ENCODE measurements around the gene PSMA4.
A peak's percentile ranks its signal among the peaks of the same experiment; 100 is the strongest.

The PSMA4 gene

DNA sequence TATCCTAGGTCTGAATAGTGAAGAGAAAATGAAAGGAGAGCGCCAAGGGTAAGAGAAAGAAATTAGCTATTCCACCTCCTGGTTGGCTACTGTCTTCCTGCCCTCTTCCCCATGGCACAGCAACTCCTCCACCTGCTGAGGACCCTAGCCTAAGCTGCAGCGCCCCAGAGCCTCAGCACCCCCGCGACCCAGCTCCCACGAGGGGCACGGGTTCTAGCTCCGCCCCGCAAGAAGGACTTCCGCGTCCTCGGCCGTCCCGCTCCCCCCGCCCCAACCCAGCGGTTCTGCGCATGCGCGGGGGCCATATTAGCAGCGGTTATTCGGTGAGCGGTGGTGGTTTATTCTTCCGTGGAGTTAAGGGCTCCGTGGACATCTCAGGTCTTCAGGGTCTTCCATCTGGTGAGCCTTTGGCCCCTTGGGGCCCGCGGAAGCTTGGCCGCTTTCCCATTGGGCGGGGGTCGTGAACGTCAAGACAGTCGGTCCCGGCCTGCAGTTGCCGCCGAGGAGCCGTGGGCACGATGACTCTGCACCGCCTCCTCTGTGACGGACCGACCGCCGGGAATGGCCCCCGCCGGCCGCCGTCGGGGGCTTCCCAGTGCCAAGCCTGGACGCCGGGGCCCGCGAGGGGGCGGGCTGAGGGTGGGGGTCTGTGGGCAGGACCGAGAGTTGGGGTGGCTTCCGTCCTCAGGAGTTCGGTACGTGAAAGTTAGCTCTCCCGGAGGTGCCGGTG lies at the start of gene PSMA4:
TSS of gene PSMA4 (plus strand) at position 304 of the 730 bp plus-strand sequence. CDS start 1,484 bp downstream, outside the sequence.
- H3K36me3 ChIP-seq (ENCODE audit: control insufficient read depth in 2 of 2, insufficient read depth in 1 of 2, low read length in 2 of 2), result peaks cover 32 to 36% of the 10 kb centered on the region in 2 experiments
- no peaks in the 10 kb centered on the region for H3K9me3 ChIP-seq (ENCODE audit: control insufficient read depth, insufficient read depth, low read depth, low read length)
- H3K4me1 ChIP-seq (ENCODE audit: control insufficient read depth, insufficient read depth, low read length), result peaks cover 10% of the 10 kb centered on the region; the same call in 1 of the 2 replicates
- peak within 1 kb of the TSS; percentile 95 for H3K27ac ChIP-seq (ENCODE audit: extremely low read depth, low read depth, low read length)
- CTCF ChIA-PET, result interaction anchor here (0.6 to 1.8 kb wide), 6 partner anchors 9 to 118 kb away, joined by 3 to 5 read pairs (median 4); partner anchors contain the start of gene CHRNA5
- peak within 1 kb of the TSS; percentile 93 for H3K4me3 ChIP-seq (ENCODE audit: low read depth, low read length)
- POLR2A ChIA-PET, result interaction anchor here (0.6 to 3.9 kb wide), 13 partner anchors 10 to 241 kb away, joined by 3 to 78 read pairs (median 7); partner anchors contain the start of genes CHRNA5, HYKK, IREB2 and SKIC8
- TF ChIP-seq, protein P1, sequence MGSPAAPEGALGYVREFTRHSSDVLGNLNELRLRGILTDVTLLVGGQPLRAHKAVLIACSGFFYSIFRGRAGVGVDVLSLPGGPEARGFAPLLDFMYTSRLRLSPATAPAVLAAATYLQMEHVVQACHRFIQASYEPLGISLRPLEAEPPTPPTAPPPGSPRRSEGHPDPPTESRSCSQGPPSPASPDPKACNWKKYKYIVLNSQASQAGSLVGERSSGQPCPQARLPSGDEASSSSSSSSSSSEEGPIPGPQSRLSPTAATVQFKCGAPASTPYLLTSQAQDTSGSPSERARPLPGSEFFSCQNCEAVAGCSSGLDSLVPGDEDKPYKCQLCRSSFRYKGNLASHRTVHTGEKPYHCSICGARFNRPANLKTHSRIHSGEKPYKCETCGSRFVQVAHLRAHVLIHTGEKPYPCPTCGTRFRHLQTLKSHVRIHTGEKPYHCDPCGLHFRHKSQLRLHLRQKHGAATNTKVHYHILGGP (tag by site-specific recombination; IDR thresholded peaks at IDR 0.05), result no peak
- TF ChIP-seq KLF7 (tag by site-specific recombination; IDR thresholded peaks at IDR 0.05; ENCODE audit: borderline replicate concordance) (no peak), ZIC2 (tag by site-specific recombination; IDR thresholded peaks at IDR 0.05) (0 out of 2 replicates have a peak, but pooled peaks have one; percentile 57), ZNF600 (tag by site-specific recombination; IDR thresholded peaks at IDR 0.05) (peak; percentile 44; the same call in 1 of the 2 replicates), ZNF514 (tag by site-specific recombination; IDR thresholded peaks at IDR 0.05) (no peak), ZBTB17 (tag by site-specific recombination; IDR thresholded peaks at IDR 0.05) (peak; percentile 79), SP2 (tag by site-specific recombination; IDR thresholded peaks at IDR 0.05) (peak; percentile 62), ZNF266 (tag by site-specific recombination; IDR thresholded peaks at IDR 0.05; ENCODE audit: low read depth) (no peak), SETDB1 (IDR thresholded peaks at IDR 0.05; ENCODE audit: insufficient read length, low read length) (no peak), ZNF37A (tag by site-specific recombination; IDR thresholded peaks at IDR 0.05) (no peak), ZNF654 (tag by site-specific recombination; IDR thresholded peaks at IDR 0.05; ENCODE audit: low read depth) (no peak), ZNF354C (tag by site-specific recombination; IDR thresholded peaks at IDR 0.05; ENCODE audit: borderline replicate concordance, low read depth) (no peak), KLF16 (tag by site-specific recombination; IDR thresholded peaks at IDR 0.05) (no peak), PRDM1 (tag by site-specific recombination; IDR thresholded peaks at IDR 0.05) (no peak), ZNF785 (tag by site-specific recombination; IDR thresholded peaks at IDR 0.05) (no peak), ZNF112 (tag by site-specific recombination; IDR thresholded peaks at IDR 0.05) (no peak), ZFP37 (tag by site-specific recombination; IDR thresholded peaks at IDR 0.05) (0 out of 2 replicates have a peak, but pooled peaks have one; percentile 53), GLI4 (tag by site-specific recombination; IDR thresholded peaks at IDR 0.05) (no peak), KLF8 (tag by site-specific recombination; IDR thresholded peaks at IDR 0.05) (no peak), ZSCAN30 (tag by site-specific recombination; IDR thresholded peaks at IDR 0.05) (no peak), SCRT1 (tag by site-specific recombination; IDR thresholded peaks at IDR 0.05; ENCODE audit: borderline replicate concordance) (no peak)
- TF ChIP-seq, protein P2, sequence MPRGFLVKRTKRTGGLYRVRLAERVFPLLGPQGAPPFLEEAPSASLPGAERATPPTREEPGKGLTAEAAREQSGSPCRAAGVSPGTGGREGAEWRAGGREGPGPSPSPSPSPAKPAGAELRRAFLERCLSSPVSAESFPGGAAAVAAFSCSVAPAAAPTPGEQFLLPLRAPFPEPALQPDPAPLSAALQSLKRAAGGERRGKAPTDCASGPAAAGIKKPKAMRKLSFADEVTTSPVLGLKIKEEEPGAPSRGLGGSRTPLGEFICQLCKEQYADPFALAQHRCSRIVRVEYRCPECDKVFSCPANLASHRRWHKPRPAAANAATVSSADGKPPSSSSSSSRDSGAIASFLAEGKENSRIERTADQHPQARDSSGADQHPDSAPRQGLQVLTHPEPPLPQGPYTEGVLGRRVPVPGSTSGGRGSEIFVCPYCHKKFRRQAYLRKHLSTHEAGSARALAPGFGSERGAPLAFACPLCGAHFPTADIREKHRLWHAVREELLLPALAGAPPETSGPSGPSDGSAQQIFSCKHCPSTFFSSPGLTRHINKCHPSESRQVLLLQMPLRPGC (tag by site-specific recombination; IDR thresholded peaks at IDR 0.05), result no peak
- TF ChIP-seq, protein P3, sequence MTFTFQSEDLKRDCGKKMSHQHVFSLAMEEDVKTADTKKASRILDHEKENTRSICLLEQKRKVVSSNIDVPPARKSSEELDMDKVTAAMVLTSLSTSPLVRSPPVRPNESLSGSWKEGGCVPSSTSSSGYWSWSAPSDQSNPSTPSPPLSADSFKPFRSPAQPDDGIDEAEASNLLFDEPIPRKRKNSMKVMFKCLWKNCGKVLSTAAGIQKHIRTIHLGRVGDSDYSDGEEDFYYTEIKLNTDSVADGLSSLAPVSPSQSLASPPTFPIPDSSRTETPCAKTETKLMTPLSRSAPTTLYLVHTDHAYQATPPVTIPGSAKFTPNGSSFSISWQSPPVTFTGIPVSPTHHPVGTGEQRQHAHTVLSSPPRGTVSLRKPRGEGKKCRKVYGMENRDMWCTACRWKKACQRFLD (tag by site-specific recombination; IDR thresholded peaks at IDR 0.05), result no peak
- TF ChIP-seq, protein P4, sequence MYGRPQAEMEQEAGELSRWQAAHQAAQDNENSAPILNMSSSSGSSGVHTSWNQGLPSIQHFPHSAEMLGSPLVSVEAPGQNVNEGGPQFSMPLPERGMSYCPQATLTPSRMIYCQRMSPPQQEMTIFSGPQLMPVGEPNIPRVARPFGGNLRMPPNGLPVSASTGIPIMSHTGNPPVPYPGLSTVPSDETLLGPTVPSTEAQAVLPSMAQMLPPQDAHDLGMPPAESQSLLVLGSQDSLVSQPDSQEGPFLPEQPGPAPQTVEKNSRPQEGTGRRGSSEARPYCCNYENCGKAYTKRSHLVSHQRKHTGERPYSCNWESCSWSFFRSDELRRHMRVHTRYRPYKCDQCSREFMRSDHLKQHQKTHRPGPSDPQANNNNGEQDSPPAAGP (tag by site-specific recombination; IDR thresholded peaks at IDR 0.05), result 0 out of 2 replicates have a peak, but pooled peaks have one; percentile 32
- TF ChIP-seq, protein P5, sequence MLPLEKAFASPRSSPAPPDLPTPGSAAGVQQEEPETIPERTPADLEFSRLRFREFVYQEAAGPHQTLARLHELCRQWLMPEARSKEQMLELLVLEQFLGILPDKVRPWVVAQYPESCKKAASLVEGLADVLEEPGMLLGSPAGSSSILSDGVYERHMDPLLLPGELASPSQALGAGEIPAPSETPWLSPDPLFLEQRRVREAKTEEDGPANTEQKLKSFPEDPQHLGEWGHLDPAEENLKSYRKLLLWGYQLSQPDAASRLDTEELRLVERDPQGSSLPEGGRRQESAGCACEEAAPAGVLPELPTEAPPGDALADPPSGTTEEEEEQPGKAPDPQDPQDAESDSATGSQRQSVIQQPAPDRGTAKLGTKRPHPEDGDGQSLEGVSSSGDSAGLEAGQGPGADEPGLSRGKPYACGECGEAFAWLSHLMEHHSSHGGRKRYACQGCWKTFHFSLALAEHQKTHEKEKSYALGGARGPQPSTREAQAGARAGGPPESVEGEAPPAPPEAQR (tag by site-specific recombination; IDR thresholded peaks at IDR 0.05), result no peak
- TF ChIP-seq, protein P6, sequence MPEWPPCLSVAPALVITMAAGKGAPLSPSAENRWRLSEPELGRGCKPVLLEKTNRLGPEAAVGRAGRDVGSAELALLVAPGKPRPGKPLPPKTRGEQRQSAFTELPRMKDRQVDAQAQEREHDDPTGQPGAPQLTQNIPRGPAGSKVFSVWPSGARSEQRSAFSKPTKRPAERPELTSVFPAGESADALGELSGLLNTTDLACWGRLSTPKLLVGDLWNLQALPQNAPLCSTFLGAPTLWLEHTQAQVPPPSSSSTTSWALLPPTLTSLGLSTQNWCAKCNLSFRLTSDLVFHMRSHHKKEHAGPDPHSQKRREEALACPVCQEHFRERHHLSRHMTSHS (tag by site-specific recombination; IDR thresholded peaks at IDR 0.05), result no peak
- TF ChIP-seq, protein P7, sequence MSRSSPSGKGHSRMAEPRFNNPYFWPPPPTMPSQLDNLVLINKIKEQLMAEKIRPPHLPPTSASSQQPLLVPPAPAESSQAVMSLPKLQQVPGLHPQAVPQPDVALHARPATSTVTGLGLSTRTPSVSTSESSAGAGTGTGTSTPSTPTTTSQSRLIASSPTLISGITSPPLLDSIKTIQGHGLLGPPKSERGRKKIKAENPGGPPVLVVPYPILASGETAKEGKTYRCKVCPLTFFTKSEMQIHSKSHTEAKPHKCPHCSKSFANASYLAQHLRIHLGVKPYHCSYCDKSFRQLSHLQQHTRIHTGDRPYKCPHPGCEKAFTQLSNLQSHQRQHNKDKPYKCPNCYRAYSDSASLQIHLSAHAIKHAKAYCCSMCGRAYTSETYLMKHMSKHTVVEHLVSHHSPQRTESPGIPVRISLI (tag by site-specific recombination; IDR thresholded peaks at IDR 0.05), result no peak
- TF ChIP-seq, protein P8, sequence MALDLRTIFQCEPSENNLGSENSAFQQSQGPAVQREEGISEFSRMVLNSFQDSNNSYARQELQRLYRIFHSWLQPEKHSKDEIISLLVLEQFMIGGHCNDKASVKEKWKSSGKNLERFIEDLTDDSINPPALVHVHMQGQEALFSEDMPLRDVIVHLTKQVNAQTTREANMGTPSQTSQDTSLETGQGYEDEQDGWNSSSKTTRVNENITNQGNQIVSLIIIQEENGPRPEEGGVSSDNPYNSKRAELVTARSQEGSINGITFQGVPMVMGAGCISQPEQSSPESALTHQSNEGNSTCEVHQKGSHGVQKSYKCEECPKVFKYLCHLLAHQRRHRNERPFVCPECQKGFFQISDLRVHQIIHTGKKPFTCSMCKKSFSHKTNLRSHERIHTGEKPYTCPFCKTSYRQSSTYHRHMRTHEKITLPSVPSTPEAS (tag by site-specific recombination; IDR thresholded peaks at IDR 0.05), result no peak

Data from HEK293 (cell line).